Neural cell (in vitro differentiated cells): Measurements from ENCODE around the gene MAD2L2. TPM values are rescaled to one million over a fixed set of nuclear protein-coding genes. Genes with fewer than 3 reads are reported as not detected.

Source experiments
- H2AFZ ChIP-seq: fragments of 200-600, 300-800 bp; sonication (generic), shearing (Covaris generic); 2 replicates; pipeline ENCODE4 v1.6.0; 2014; ENCODE audit warnings: low read depth, mild to moderate bottlenecking, antibody characterized with exemption, low read length, moderate library complexity
- H3F3A ChIP-seq: fragments of 200-600 bp; shearing (Covaris generic); 2 replicates; pipeline ENCODE4 v1.6.1; 2016; ENCODE audit warnings: mild to moderate bottlenecking, moderate library complexity, mixed read lengths, antibody characterized with exemption, low read length; ENCODE audit not compliant: insufficient read depth, poor library complexity, severe bottlenecking
- H3K27ac ChIP-seq: fragments of 200-600, 300-800 bp; sonication (generic), shearing (Covaris generic); 2 replicates; pipeline ENCODE4 v1.5.1; 2014; ENCODE audit warnings: mild to moderate bottlenecking, low read length, moderate library complexity
- H3K27me3 ChIP-seq: fragments of 300-800, 200-600 bp; sonication (generic), shearing (Covaris generic); 2 replicates; pipeline ENCODE4 v1.6.0; 2014; ENCODE audit warnings: mild to moderate bottlenecking, low read depth, low read length, moderate library complexity; ENCODE audit not compliant: insufficient read depth
- H3K36me3 ChIP-seq: fragments of 300-800, 200-600 bp; sonication (generic), shearing (Covaris generic); 2 replicates; pipeline ENCODE4 v1.5.1; 2014; ENCODE audit warnings: mild to moderate bottlenecking, antibody characterized with exemption, low read length, moderate library complexity; ENCODE audit not compliant: insufficient read depth
- H3K4me2 ChIP-seq: fragments of 300-800, 200-600 bp; sonication (generic), shearing (Covaris generic); 2 replicates; pipeline ENCODE4 v1.6.0; 2014; ENCODE audit warnings: mild to moderate bottlenecking, low read length
- H3K4me3 ChIP-seq: fragments of 300-800, 200-600 bp; sonication (generic), shearing (Covaris generic); 2 replicates; pipeline ENCODE4 v1.5.1; 2014; ENCODE audit warnings: mild to moderate bottlenecking, low read length, moderate library complexity
- H3K79me2 ChIP-seq: fragments of 200-600 bp; shearing (Covaris generic); replicated peaks from 2 replicates; pipeline ENCODE4 v1.6.0; 2014; ENCODE audit warnings: mild to moderate bottlenecking, low read length, moderate library complexity; ENCODE audit not compliant: insufficient read depth
- H3K9ac ChIP-seq: fragments of 300-800, 200-600 bp; sonication (generic), shearing (Covaris generic); 2 replicates; pipeline ENCODE4 v1.6.1; 2016; ENCODE audit warnings: mild to moderate bottlenecking, low read length, mixed read lengths
- H3K9me2 ChIP-seq: fragments of 200-600 bp; shearing (Covaris generic); 2 replicates; pipeline ENCODE4 v1.6.1; 2016; ENCODE audit warnings: mild to moderate bottlenecking, low read length, mixed read lengths; ENCODE audit not compliant: insufficient read depth
- H3K9me3 ChIP-seq: fragments of 200-600, 300-800 bp; sonication (generic), shearing (Covaris generic); 2 replicates; pipeline ENCODE4 v1.6.1; 2016; ENCODE audit warnings: mild to moderate bottlenecking, mixed run types, low read length, moderate library complexity, mixed read lengths
- H4K20me1 ChIP-seq: fragments of 200-600 bp; shearing (Covaris generic); 2 replicates; pipeline ENCODE4 v1.6.1; 2016; ENCODE audit warnings: mild to moderate bottlenecking, mixed run types; ENCODE audit not compliant: insufficient read depth
- CTCF ChIP-seq: fragments of 450-650 bp; IDR thresholded peaks from 2 replicates; pipeline ENCODE4 v1.5.1; 2014; ENCODE audit warnings: antibody characterized with exemption, mild to moderate bottlenecking, moderate library complexity; ENCODE audit not compliant: poor library complexity, severe bottlenecking
- EP300 ChIP-seq: fragments of 450-650 bp; conservative IDR thresholded peaks from 2 replicates; pipeline ENCODE4 v1.6.1; 2014; ENCODE audit warnings: antibody characterized with exemption, mild to moderate bottlenecking, moderate library complexity; ENCODE audit not compliant: poor library complexity, severe bottlenecking
- EZH2 ChIP-seq: fragments of 200-600, 300-800 bp; shearing (Covaris generic), sonication (generic); IDR thresholded peaks from 2 replicates; pipeline ENCODE4 v1.6.1; 2014; ENCODE audit warnings: antibody characterized with exemption, low read length, borderline replicate concordance, mild to moderate bottlenecking; ENCODE audit not compliant: insufficient read depth, poor library complexity, severe bottlenecking
- MXI1 ChIP-seq: fragments of 450-650 bp; conservative IDR thresholded peaks from 2 replicates; pipeline ENCODE4 v1.6.1; 2014; ENCODE audit warnings: antibody characterized with exemption, mild to moderate bottlenecking; ENCODE audit not compliant: poor library complexity, severe bottlenecking
- POLR2AphosphoS5 ChIP-seq: IDR thresholded peaks from 2 replicates; pipeline ENCODE4 v1.6.1; 2012
- RAD21 ChIP-seq: fragments of 450-650 bp; conservative IDR thresholded peaks from 2 replicates; pipeline ENCODE4 v1.6.1; 2014; ENCODE audit warnings: antibody characterized with exemption, mild to moderate bottlenecking, moderate library complexity
- REST ChIP-seq: IDR thresholded peaks from 2 replicates; pipeline ENCODE4 v1.6.1; 2012; ENCODE audit warnings: borderline replicate concordance
- SMC3 ChIP-seq: fragments of 450-650 bp; conservative IDR thresholded peaks from 2 replicates; pipeline ENCODE4 v1.6.1; 2014; ENCODE audit warnings: antibody characterized with exemption, mild to moderate bottlenecking, moderate library complexity; ENCODE audit not compliant: poor library complexity
- TAF1 ChIP-seq: IDR thresholded peaks from 2 replicates; pipeline ENCODE4 v1.6.1; 2012; ENCODE audit warnings: low read depth
- polyA plus RNA-seq: library from polyadenylated mRNA; depleted of rRNA; stranded (reverse); fragments of >200 nt; gene quantifications from 2 replicates; pipeline ENCODE4 v1.2.3, GENCODE V29; 2014

Gene MAD2L2
- polyA plus RNA-seq, 1 donor from 2014 or later: 182 TPM

- no peak overlapping the region for H3K9ac ChIP-seq
- no peak overlapping the region for H2AFZ ChIP-seq
- H3K4me3 ChIP-seq: no peak overlapping the region
- H3K27ac ChIP-seq: no peak overlapping the region
- no peaks in the 10 kb centered on the region for H3K27me3 ChIP-seq
- H3K36me3 ChIP-seq: no peaks in the 10 kb centered on the region
- no peaks in the 10 kb centered on the region for H3K9me3 ChIP-seq
- no peak overlapping the region for H3K4me2 ChIP-seq
- H3K79me2 ChIP-seq: no peaks in the 10 kb centered on the region
- no peaks in the 10 kb centered on the region for H4K20me1 ChIP-seq
- TF ChIP-seq RAD21 (no peak), TAF1 (no peak), EP300 (no peak), POLR2AphosphoS5 (no peak), SMC3 (no peak), MXI1 (no peak), EZH2 (no peak), REST (no peak), CTCF (no peak)
- H3K9me2 ChIP-seq: no peaks in the 10 kb centered on the region
- H3F3A ChIP-seq: no peaks in the 10 kb centered on the region
Measured at GRCh38 chr1:11649624-11650330, 31.2 kb downstream of the MAD2L2 start.

GRCh38 chr1:11649237-11649623, 31.7 kb downstream of the MAD2L2 start:
- no peaks in the 10 kb centered on the region for H3K9me2 ChIP-seq
- no peak overlapping the region for H2AFZ ChIP-seq
- H3F3A ChIP-seq: no peaks in the 10 kb centered on the region
- H3K9ac ChIP-seq: no peak overlapping the region
- no peak for TF ChIP-seq SMC3
- TF ChIP-seq TAF1: no peak
- TF ChIP-seq MXI1: no peak
- TF ChIP-seq EZH2: no peak
- TF ChIP-seq REST: no peak
- no peak for TF ChIP-seq POLR2AphosphoS5
- TF ChIP-seq RAD21: no peak
- no peak for TF ChIP-seq EP300
- no peak for TF ChIP-seq CTCF
- no peak overlapping the region for H3K27ac ChIP-seq
- H3K4me2 ChIP-seq: no peak overlapping the region
- no peaks in the 10 kb centered on the region for H3K27me3 ChIP-seq
- H3K36me3 ChIP-seq: no peaks in the 10 kb centered on the region
- H3K79me2 ChIP-seq: no peaks in the 10 kb centered on the region
- H3K4me3 ChIP-seq: no peak overlapping the region
- H4K20me1 ChIP-seq: no peaks in the 10 kb centered on the region
- H3K9me3 ChIP-seq: no peaks in the 10 kb centered on the region
